Bladder microvascular endothelial cell (primary cell): ENCODE results near the gene PAX4. TPM values are rescaled to one million over a fixed set of nuclear protein-coding genes. Genes with fewer than 3 reads are reported as not detected.

ENCODE experiments used
- total RNA-seq: library from RNA; depleted of rRNA; stranded (reverse); fragments of >200 nt; gene quantifications from 2 replicates; pipeline ENCODE4 v1.2.3, GENCODE V29; 2014

The PAX4 gene
- not detected in 2 replicates for total RNA-seq

GRCh38 chr7:127618042-127618441 is at the start of gene PAX4:
TSS of gene PAX4 (minus strand) at chr7:127618142. CDS start at chr7:127615928, 2,214 bp downstream.

GRCh38 chr7:127651556-127652332 is 33.8 kb upstream of the PAX4 start, which contains the start of gene SND1:
TSS of gene SND1 (plus strand) at chr7:127652194. CDS start at chr7:127652374, 180 bp downstream.

GRCh38 chr7:127588019-127588696 is 29.8 kb downstream of the PAX4 start, which contains the start of gene ARF5:
TSS of gene ARF5 (plus strand) at chr7:127588411. CDS start at chr7:127588499, 88 bp downstream.

GRCh38 chr7:127585044-127585953 is 32.6 kb downstream of the PAX4 start, which contains the start of gene GCC1:
TSS of gene GCC1 (minus strand) at chr7:127585596. CDS start at chr7:127585182, 414 bp downstream.

Other genes with a start within 250 kb of the PAX4 start
- 6.3 and 15.0 TPM in 2 replicates for gene ZNF800, start 225.4 kb downstream of the PAX4 start, total RNA-seq
- gene GCC1, start 32.5 kb downstream of the PAX4 start, total RNA-seq = 15.1 and 24.8 TPM in 2 replicates
- gene ARF5, start 29.7 kb downstream of the PAX4 start, total RNA-seq = 122 and 171 TPM in 2 replicates
- 0.31 and 0.81 TPM in 2 replicates for gene FSCN3, start 24.4 kb downstream of the PAX4 start, total RNA-seq
- 129 and 160 TPM in 2 replicates for gene SND1, start 34.1 kb upstream of the PAX4 start, total RNA-seq